ENCODE results near the gene ATCAY.
"Not testable (repeated sequence)": the region's sequence is repeated elsewhere in the genome, so short reads cannot be mapped to it uniquely, and the experiment has no call there.

ATCAY gene

GRCh38 chr19:3879656-3880055 lies 829 bp upstream of the ATCAY start:
- H3K27ac ChIP-seq = no peak overlapping the region
- ChIA-PET CTCF (interaction anchor here (0.7 kb wide), 1 partner anchor 218 kb away, joined by 3 read pairs; no protein-coding TSS in a partner anchor), POLR2A (ENCODE audit: low non-redundant PET) (no interaction called here)
- DNase-seq (ENCODE audit: low spot score) = no peak
- no peak; the same call in 1 of the 2 replicates for TF ChIP-seq CTCF (conservative IDR thresholded peaks at IDR 0.05; ENCODE audit: low read depth)

GRCh38 chr19:3881272-3882040 lies 971 bp downstream of the ATCAY start:
- no peak overlapping the region for H3K27ac ChIP-seq
- CTCF ChIA-PET = no interaction called here
- POLR2A ChIA-PET (ENCODE audit: low non-redundant PET) = interaction anchor here (0.6 to 0.7 kb wide), 2 partner anchors 16 to 53 kb away, joined by 5 read pairs; no protein-coding TSS in a partner anchor
- TF ChIP-seq CTCF (conservative IDR thresholded peaks at IDR 0.05; ENCODE audit: low read depth) = no peak
- DNase-seq (ENCODE audit: low spot score) = no peak

GRCh38 chr19:3882041-3882384 lies 1.5 kb downstream of the ATCAY start:
- no peak overlapping the region for H3K27ac ChIP-seq
- CTCF ChIA-PET = no interaction called here
- POLR2A ChIA-PET (ENCODE audit: low non-redundant PET) = no interaction called here
- no peak for TF ChIP-seq CTCF (conservative IDR thresholded peaks at IDR 0.05; ENCODE audit: low read depth)
- DNase-seq (ENCODE audit: low spot score) = no peak

GRCh38 chr19:3890591-3890990 lies 10.1 kb downstream of the ATCAY start:
- ChIA-PET POLR2A (ENCODE audit: low non-redundant PET) (no interaction called here), CTCF (interaction anchor here (0.6 kb wide), 2 partner anchors 224 to 319 kb away, joined by 3 read pairs; no protein-coding TSS in a partner anchor)
- DNase-seq (ENCODE audit: low spot score) = no peak
- no peak for TF ChIP-seq CTCF (conservative IDR thresholded peaks at IDR 0.05; ENCODE audit: low read depth)
- no peak overlapping the region for H3K27ac ChIP-seq

GRCh38 chr19:3893509-3894179 lies 13.2 kb downstream of the ATCAY start:
- no peak for DNase-seq (ENCODE audit: low spot score)
- TF ChIP-seq CTCF (conservative IDR thresholded peaks at IDR 0.05; ENCODE audit: low read depth) = no peak
- CTCF ChIA-PET = interaction anchor here (0.6 kb wide), 1 partner anchor 275 kb away, joined by 3 read pairs; no protein-coding TSS in a partner anchor
- POLR2A ChIA-PET (ENCODE audit: low non-redundant PET) = interaction anchor here (0.7 kb wide), 1 partner anchor 11 kb away, joined by 6 read pairs; no protein-coding TSS in a partner anchor
- H3K27ac ChIP-seq = no peak overlapping the region

- CTCF ChIA-PET; POLR2A ChIA-PET (ENCODE audit: low non-redundant PET); H3K27ac ChIP-seq; DNase-seq (ENCODE audit: low spot score): not testable (repeated sequence)
These were observed 14.5 kb downstream of the ATCAY start for GRCh38 chr19:3894959-3895358.

- POLR2A ChIA-PET (ENCODE audit: low non-redundant PET) = no interaction called here
- CTCF ChIA-PET = interaction anchor here (0.6 kb wide), 1 partner anchor 351 kb away, joined by 5 read pairs; no protein-coding TSS in a partner anchor
- no peak for TF ChIP-seq CTCF (conservative IDR thresholded peaks at IDR 0.05; ENCODE audit: low read depth)
- H3K27ac ChIP-seq = no peak overlapping the region
- no peak for DNase-seq (ENCODE audit: low spot score)
These were observed 15.3 kb downstream of the ATCAY start for GRCh38 chr19:3895788-3896187.
